HG03432 (cell line): ENCODE measurements around the gene GLDC.

ENCODE experiments used
- ATAC-seq: cut with Tn5 transposase; IDR thresholded peaks from one replicate; pipeline ENCODE4 v1.9.1; 2021; ENCODE audit warnings: mild to moderate bottlenecking, moderate library complexity; ENCODE audit not compliant: unreplicated experiment

GLDC gene

DNA sequence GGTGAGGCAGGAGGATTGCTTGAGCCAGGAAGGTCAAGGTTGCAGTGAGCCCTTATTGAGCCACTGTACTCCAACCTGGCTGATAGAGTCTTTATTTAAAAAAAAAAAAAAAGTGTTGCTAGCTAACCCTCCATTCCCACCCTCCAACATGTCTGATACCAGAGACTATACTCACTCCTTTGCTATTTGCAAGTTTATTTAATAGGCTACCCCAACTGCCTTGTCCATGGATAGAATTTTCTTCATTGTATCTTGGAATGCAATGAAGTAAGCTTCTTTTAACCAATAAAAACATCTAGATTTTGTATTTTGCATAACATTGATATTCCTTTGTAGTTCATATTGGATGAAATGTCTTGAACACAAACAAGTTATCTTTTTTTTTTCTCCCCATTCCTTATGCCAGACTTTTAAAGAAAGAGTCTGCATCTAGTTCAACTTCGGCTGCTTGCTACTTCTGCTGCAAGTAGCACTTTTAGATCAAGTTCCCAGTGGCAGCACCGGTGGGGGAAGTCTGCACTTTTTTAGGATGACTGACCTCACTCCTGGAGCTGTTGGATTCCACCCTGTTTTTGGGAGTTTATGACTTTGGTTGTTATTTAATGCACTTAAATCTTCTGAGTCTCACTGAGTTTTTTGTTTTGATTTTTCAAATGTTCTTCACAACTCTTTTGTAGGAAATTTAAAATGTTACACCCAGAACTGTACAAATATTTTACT is 120.0 kb downstream of the GLDC start:
- ATAC-seq: no peak

DNA sequence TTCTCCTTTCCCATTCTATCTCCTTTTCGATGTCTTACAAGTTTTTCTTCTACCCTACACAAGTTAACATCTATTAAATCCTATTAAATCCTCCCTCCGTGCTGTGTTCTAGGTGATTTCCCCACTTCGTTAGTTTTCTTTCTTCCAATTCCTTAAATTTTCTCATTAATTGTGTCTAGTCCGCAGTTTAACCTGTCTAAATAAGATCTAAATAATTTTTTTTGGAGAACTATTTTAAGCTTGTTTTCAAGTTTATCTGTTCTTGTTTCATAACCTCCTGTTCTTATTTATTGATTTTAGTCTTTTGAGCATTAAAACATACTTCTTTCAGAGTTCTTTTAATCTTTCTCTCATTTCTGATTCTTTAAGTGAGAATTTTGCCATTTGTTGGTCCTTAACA is 123.3 kb downstream of the GLDC start:
- ATAC-seq: no peak

- ATAC-seq: no peak
Observed at GRCh38 chr9:6512085-6512657, 133.4 kb downstream of the GLDC start.

- ATAC-seq: no peak
Observed at GRCh38 chr9:6506571-6506970, 139.0 kb downstream of the GLDC start.

DNA sequence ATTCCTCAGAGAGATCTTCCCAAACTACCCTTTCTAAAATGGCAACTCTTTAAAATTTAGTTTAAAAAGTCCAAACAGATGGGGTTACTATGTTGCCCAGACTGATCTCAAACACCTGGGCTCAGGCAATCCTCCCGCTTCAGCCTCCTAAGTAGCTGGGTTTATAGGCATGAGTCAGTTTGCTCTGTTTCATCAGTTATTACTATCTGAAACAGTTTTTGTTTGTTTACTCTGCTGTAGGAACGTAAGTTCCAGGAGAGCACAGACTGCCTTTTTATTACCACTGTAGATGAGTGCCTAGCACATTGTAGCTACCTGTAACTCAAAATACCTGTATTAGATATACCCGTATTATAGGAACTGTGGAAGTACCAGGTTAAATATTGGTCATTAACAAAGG is 143.1 kb downstream of the GLDC start:
- ATAC-seq: no peak

GRCh38 chr9:6501526-6502210 is 143.9 kb downstream of the GLDC start:
- no peak for ATAC-seq

GRCh38 chr9:6498982-6499381 is 146.5 kb downstream of the GLDC start:
- ATAC-seq: no peak

- no peak for ATAC-seq
Observed at GRCh38 chr9:6495466-6495865, 150.1 kb downstream of the GLDC start.

- no peak for ATAC-seq
Observed at GRCh38 chr9:6490863-6491262, 154.7 kb downstream of the GLDC start.

- ATAC-seq: no peak
Observed at GRCh38 chr9:6489099-6489498, 156.4 kb downstream of the GLDC start.

GRCh38 chr9:6488395-6488794 is 157.1 kb downstream of the GLDC start:
- no peak for ATAC-seq

DNA sequence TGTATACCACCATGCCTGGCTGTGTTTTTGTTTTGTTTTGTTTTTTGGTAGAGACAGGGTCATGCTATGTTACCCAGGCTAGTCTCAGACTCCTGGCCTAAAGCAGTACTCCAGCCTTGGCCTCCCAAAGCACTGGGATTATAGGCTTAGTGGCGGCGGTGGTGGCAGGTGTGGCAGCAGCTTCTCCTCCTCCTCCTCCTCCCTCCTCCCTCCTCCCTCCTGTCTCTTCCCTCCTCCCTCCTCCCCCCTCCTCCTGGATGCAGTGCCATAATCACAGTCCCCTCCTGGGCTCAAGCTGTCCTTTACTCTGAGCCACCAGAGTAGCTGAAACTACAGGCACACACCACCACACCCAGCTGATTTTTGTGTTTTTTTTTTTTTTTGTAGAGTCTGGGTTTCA is 161.3 kb downstream of the GLDC start:
- ATAC-seq: no peak
